ENCODE data around the gene UBE2D4. TPM values are rescaled to one million over a fixed set of nuclear protein-coding genes. Genes with fewer than 3 reads are reported as not detected.

Gene UBE2D4
- total RNA-seq, 1 experiment from 2014 or later: 6.4 TPM

GRCh38 chr7:43877968-43878864, 48.0 kb upstream of the UBE2D4 start:
- Histone ChIP-seq H4K8ac (replicated peaks; ENCODE audit: insufficient read length, low read depth, low read length) (no peak overlapping the region), H3K9me3 (ENCODE audit: control insufficient read depth, low read depth, low read length) (no peaks in the 10 kb centered on the region), H2BK15ac (ENCODE audit: low read depth, low read length) (no peak overlapping the region), H2BK12ac (ENCODE audit: insufficient read length, low read depth, low read length) (no peak overlapping the region), H3K79me1 (ENCODE audit: insufficient read depth, low read depth, low read length, poor library complexity, severe bottlenecking) (no peaks in the 10 kb centered on the region), H3K18ac (ENCODE audit: insufficient read length, low read depth, low read length) (no peak overlapping the region), H3K56ac (ENCODE audit: insufficient read length, low read depth, low read length) (no peak overlapping the region), H4K91ac (ENCODE audit: insufficient read length, low read depth, low read length) (no peak overlapping the region), H3K9ac (ENCODE audit: extremely low read depth, insufficient read length, low read length) (no peak overlapping the region), H2BK5ac (ENCODE audit: insufficient read length, low read length) (no peak overlapping the region), H4K5ac (ENCODE audit: insufficient read length, low read depth, low read length) (no peak overlapping the region), H3K27ac (ENCODE audit: insufficient read length, low read depth, low read length) (no peak overlapping the region), H4K20me1 (ENCODE audit: control insufficient read depth, insufficient read depth, insufficient read length) (no peaks in the 10 kb centered on the region), H3K4me2 (ENCODE audit: insufficient read depth, insufficient read length, low read length) (no peak overlapping the region), H2BK20ac (ENCODE audit: low read depth, low read length, poor library complexity, severe bottlenecking) (no peak overlapping the region), H2BK120ac (ENCODE audit: low read depth, low read length, poor library complexity, severe bottlenecking) (no peak overlapping the region), H3K79me2 (ENCODE audit: insufficient read depth, low read length) (no peaks in the 10 kb centered on the region), H3T11ph (ENCODE audit: low read length) (no peak overlapping the region), H3K23ac (ENCODE audit: insufficient read length, low read depth, low read length) (no peak overlapping the region), H3K4ac (ENCODE audit: low read depth, low read length) (no peak overlapping the region), H3K14ac (ENCODE audit: insufficient read depth, low read length) (no peak overlapping the region; the same call in 1 of the 2 replicates), H3K27me3 (ENCODE audit: insufficient read depth, low read length) (no peaks in the 10 kb centered on the region), H3K23me2 (ENCODE audit: insufficient read length, low read depth, low read length, poor library complexity, severe bottlenecking) (no peaks in the 10 kb centered on the region), H2AFZ (ENCODE audit: low read length) (no peak overlapping the region), H2AK5ac (ENCODE audit: insufficient read length, low read length) (no peak overlapping the region), H3K4me1 (ENCODE audit: insufficient read depth, low read length) (peaks cover 4% of the 10 kb centered on the region; the same call in 1 of the 2 replicates)
- Mint-ChIP-seq H3K4me1 (peaks cover 10 to 20% of the 10 kb centered on the region in 2 experiments), H3K27ac (peak overlapping the region in 1 of 3 experiments; percentile 68; a peak in 2 of 7 replicates), H3K27me3 (ENCODE audit: low read depth) (no peaks in the 10 kb centered on the region), H3K36me3 (ENCODE audit: insufficient read depth in 1 of 3, low read depth in 3 of 3) (peaks cover 10 to 64% (median 49%) of the 10 kb centered on the region in 3 experiments), H3K9me3 (no peaks in the 10 kb centered on the region), H3K4me3 (no peak overlapping the region)
- TF ChIP-seq, protein P1, sequence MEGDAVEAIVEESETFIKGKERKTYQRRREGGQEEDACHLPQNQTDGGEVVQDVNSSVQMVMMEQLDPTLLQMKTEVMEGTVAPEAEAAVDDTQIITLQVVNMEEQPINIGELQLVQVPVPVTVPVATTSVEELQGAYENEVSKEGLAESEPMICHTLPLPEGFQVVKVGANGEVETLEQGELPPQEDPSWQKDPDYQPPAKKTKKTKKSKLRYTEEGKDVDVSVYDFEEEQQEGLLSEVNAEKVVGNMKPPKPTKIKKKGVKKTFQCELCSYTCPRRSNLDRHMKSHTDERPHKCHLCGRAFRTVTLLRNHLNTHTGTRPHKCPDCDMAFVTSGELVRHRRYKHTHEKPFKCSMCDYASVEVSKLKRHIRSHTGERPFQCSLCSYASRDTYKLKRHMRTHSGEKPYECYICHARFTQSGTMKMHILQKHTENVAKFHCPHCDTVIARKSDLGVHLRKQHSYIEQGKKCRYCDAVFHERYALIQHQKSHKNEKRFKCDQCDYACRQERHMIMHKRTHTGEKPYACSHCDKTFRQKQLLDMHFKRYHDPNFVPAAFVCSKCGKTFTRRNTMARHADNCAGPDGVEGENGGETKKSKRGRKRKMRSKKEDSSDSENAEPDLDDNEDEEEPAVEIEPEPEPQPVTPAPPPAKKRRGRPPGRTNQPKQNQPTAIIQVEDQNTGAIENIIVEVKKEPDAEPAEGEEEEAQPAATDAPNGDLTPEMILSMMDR (conservative IDR thresholded peaks at IDR 0.05): no peak
- no peak for DNase-seq
- WGBS (ENCODE audit: extremely low coverage, insufficient read length, low lambda C conversion rate): no CpG with 5 or more reads among the region's 38 CpGs
